GM21619 (cell line): ENCODE data around the gene FAM43A.

ENCODE experiments used
- ATAC-seq: cut with Tn5 transposase; IDR thresholded peaks from one replicate; pipeline ENCODE4 v1.9.1; 2021; ENCODE audit not compliant: unreplicated experiment

The FAM43A gene

DNA sequence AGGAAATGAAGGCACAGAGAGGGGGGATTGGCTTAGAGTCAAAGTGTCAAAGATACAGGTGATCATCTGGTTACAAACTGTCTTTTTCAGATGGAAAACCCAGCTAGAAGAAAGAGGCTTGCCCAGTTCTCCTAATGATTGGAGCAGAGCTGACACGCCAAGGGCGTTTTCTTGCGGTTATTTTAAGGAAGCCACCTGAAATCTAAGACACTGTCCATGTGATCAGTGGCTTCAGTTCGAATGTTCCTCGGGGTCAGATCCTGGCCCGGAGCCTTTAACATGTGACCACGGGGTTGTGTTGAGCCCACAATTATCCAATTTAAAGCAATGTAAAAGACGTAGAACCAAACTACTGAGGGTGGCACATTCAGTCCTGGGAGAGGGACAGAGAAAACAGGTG, 19.5 kb downstream of the FAM43A start:
- ATAC-seq, result no peak

DNA sequence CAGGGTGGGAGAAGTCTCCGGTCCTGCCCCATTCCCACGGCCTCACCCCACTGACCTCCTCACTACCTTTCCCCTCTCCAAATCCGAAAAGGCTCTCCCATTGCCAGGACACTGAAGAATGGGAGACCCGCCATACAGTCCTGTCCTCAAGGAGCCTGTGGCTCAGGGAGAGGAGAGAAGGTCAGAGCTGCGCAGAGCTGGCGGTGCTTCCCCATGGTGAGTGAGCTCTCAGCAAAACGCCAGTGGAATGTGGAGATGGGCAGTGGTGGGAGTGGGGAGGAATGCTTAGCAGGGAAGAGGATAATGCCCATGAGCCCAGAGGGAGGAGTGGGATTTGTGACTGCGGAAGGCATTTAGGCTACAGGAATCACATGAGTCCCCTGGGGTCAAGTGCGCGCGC, 20.1 kb downstream of the FAM43A start:
- ATAC-seq, result no peak

GRCh38 chr3:194707147-194707540, 21.5 kb downstream of the FAM43A start:
- no peak for ATAC-seq

- ATAC-seq, result no peak
Observed at GRCh38 chr3:194711286-194711685, 25.6 kb downstream of the FAM43A start.

DNA sequence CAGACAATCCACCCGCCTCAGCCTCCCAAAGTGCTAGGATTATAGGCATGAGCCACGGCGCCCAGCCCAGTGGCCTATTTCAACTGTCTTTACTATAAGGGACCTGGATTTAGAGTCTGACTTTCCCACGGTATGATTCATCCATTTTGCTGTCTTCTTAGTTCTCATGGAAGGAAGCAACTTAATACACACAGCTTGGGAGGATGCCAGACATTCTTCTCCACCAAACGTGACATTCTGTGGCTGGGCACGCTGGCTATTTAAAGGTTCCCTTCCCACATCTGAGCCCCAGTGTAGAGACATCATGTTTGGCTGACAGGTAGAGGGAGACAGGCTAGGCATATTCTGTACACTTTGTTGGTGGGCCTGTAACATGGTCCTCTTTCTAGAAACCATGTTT, 26.2 kb downstream of the FAM43A start:
- no peak for ATAC-seq

GRCh38 chr3:194713299-194714136, 27.8 kb downstream of the FAM43A start:
- no peak for ATAC-seq

GRCh38 chr3:194714137-194714455, 28.4 kb downstream of the FAM43A start:
- ATAC-seq, result no peak

DNA sequence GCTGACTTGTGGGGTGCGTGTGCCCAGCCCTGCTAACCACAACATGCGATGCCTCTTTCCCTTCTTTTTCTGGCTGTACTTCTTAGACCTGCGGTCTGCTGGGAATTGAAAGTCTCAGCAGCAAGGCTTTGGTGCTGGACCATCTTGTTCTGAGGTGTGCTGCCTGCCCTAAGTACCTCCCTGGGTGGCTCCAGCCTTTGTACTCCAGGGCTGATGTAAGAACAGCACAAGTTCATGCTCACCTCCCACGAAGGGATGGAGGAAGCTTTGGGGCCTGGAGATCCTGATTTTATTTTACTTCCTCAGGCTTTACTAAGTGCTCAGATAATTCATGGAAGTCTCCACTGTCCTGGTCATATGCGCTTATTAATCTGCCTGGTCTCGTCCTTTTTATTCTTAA, 28.9 kb downstream of the FAM43A start:
- no peak for ATAC-seq

GRCh38 chr3:194715022-194715800, 29.5 kb downstream of the FAM43A start:
- ATAC-seq, result no peak

DNA sequence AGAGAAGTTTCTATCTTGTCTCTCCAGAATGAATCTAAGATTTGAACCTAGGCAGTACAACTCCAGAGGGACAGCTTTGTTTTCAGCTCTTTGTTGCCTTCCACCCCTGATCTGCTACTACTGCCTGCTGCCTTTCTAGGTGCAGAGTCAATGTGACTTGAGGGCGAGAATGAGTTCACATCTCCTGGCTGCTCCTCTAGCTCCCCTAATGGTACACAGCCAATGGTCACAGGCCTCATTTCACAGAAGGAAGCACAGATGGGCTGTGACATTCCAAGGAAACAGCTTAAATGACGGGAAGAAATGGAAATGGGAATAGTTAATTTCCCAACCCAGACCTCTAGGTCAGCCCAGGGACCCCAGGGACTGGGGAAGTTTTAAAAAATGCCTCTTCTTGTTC, 32.4 kb downstream of the FAM43A start:
- ATAC-seq, result no peak

DNA sequence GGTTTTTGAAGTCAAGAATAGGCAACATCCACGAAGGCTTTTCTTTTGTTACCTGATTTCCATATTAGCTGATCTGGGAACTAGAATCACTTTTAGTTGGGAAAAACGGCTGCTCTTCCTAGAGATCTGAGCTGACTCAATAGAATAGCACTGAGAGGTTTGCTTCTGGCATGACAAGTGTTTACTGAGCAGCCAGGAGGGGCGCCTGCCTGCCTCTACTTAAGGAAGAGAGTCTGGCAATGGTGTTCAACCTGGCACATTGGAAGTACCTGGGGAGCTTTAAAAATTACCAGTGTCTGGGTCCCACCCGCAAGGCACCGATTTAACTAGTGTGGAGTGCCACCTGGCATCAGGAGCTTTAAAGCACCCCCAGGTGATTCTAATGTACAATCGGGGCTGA, 34.4 kb downstream of the FAM43A start:
- ATAC-seq, result no peak

- no peak for ATAC-seq
Observed at GRCh38 chr3:194723846-194724618, 38.3 kb downstream of the FAM43A start.

GRCh38 chr3:194725346-194725745, 39.7 kb downstream of the FAM43A start:
- no peak for ATAC-seq

DNA sequence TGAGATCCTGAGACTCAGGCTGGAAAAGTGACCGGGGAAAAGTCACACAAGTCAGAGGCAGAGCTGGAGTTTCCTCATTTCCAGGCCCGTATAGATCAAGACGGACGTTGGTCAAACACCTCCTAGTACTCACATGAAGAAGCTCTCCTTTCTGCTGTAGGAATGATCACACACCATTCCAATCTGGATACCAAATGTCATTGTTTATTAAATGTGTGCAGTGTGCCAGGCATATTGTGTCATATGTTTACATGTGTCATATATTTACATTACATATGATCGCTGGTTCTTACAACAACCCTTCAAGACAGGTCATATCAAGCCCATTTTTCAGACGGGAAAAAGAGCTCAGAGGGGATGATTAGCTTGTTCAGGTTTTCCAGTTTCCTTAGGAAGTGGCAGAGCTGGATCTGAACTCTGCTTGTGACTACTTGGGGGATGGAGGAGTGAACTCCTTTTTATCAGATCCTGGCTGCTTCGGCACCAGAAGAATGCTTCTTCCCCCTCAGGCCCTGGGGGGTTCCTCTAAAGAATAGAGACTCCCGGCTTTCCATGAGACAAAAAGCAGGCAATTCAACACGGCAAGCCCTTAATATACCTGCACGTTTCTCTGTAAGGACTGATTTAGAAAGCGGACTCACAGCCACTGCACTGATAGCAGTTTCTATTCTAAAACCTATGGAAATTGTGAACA, 41.9 kb downstream of the FAM43A start:
- no peak for ATAC-seq

GRCh38 chr3:194728986-194729385, 43.3 kb downstream of the FAM43A start:
- ATAC-seq, result no peak

GRCh38 chr3:194730365-194730764, 44.7 kb downstream of the FAM43A start:
- no peak for ATAC-seq

DNA sequence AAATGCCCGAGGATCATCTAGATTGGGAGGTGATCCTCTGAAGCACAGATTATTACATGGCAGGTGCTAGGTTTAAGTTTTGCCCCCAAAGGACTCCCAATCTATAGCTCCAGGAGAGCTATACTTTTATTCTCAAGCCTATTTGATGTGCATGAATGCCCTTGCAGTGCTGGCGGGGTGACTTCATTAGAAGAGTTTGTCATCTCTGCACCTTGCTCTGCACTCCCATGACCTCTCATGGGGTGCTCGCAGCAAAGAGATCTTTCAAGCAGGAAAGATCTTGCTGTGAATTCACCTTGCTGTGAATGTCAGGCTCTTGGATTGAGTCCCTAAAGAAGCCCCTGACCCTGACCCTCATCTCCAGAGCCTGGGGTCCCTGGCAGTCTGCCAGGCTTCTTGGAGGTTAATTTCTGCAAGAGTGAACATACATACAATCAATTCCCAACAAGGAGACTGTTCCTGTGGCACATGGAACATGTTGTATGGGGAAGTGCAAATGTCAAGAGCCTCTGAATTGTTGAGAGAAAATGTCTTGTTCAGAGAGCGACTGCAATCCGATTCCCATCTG, 45.9 kb downstream of the FAM43A start:
- no peak for ATAC-seq

- no peak for ATAC-seq
Observed at GRCh38 chr3:194732617-194733016, 46.9 kb downstream of the FAM43A start.

- no peak for ATAC-seq
Observed at GRCh38 chr3:194736277-194736895, 50.7 kb downstream of the FAM43A start.

- ATAC-seq, result peak; percentile 70
Observed at GRCh38 chr3:194736896-194737600, 51.4 kb downstream of the FAM43A start.
